ENCODE results near the gene IPP.

GRCh38 chr1:45656573-45657226, 93.8 kb downstream of the IPP start:
- TF ChIP-seq CTCF (IDR thresholded peaks at IDR 0.05), result no peak
- TF ChIP-seq POLR2A (IDR thresholded peaks at IDR 0.05), result no peak

All from suprapubic skin (tissue), 3 donors.